Stimulated activated CD8-positive, alpha-beta memory T cell treated with anti-CD3 and anti-CD28 coated beads, Interleukin-2, amount 100 ng/mL, for 48 hours (primary cell): ENCODE measurements around the gene GLP2R.
"Not testable (repeated sequence)": the region's sequence is repeated elsewhere in the genome, so short reads cannot be mapped to it uniquely, and the experiment has no call there.

ENCODE experiments used
- DNase-seq, 2 donors: peaks; one replicate each; pipeline ENCODE4 v3.0.0-alpha.2; 2020; ENCODE audit warnings: low read depth in 2 of 2

Gene GLP2R, protein sequence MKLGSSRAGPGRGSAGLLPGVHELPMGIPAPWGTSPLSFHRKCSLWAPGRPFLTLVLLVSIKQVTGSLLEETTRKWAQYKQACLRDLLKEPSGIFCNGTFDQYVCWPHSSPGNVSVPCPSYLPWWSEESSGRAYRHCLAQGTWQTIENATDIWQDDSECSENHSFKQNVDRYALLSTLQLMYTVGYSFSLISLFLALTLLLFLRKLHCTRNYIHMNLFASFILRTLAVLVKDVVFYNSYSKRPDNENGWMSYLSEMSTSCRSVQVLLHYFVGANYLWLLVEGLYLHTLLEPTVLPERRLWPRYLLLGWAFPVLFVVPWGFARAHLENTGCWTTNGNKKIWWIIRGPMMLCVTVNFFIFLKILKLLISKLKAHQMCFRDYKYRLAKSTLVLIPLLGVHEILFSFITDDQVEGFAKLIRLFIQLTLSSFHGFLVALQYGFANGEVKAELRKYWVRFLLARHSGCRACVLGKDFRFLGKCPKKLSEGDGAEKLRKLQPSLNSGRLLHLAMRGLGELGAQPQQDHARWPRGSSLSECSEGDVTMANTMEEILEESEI

DNA sequence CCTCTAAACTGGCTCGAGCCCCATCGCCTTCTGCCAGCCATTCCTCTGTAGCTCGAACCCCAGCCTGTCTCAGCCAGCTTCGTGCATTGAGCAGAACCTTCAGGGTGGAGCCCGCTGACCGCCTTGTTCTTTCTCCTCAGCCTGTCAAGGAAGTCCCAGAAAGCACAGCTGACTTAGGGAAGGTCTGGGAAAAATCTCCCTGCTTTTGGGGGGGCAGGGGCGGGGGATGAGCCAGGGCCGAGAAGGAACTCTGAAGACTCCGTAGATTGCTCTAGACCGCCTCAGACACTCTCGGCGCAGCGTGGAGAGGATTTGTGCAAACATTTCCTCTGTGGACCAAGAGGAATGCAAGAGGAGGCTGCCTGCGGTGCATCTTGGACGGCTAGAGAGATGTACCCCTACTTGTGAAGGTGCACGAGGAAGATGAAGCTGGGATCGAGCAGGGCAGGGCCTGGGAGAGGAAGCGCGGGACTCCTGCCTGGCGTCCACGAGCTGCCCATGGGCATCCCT lies at the start of gene GLP2R:
GLP2R (plus strand) TSS at position 284 of the 510 bp plus-strand sequence; CDS start at position 424, 140 bp downstream.
- DNase-seq: no peak

DNA sequence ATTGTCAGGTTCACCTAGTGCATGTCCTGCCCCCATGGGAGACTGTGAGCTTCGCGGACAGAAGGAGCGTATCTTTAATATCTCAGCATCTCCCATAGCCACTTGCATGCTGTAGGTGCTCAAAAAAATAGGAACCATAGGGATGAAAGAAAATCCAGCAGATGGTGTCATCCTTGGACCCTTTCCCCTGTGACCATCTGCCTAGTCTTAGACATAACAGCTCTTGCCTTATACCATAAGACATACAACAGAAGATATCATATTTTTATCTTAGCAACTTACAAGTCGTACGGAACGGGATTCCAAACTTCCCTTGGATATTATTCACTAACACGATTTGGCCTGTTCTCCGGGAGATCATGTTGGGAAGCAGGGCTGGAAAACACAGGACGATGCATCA lies 48.8 kb upstream of the GLP2R start:
- DNase-seq: no peak

DNA sequence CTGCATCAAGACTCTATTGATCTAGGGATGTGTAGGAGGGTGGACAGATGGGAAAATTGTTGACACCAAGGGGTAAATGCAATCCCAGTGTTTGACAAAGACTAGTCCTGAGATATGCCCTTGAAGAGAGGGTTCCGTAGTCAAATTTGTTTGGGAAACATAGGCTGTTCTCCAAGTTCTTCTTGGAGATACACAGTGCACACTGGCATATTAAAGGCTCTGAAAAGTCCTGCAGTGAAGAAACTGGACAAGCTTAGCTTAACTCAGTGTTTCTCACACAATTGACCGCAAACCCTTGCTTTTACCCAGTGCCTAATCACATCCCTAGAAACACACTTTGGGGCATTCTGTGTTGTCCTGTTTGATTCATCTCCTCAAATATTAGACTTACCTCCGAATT lies 45.2 kb upstream of the GLP2R start:
- DNase-seq: no peak

DNA sequence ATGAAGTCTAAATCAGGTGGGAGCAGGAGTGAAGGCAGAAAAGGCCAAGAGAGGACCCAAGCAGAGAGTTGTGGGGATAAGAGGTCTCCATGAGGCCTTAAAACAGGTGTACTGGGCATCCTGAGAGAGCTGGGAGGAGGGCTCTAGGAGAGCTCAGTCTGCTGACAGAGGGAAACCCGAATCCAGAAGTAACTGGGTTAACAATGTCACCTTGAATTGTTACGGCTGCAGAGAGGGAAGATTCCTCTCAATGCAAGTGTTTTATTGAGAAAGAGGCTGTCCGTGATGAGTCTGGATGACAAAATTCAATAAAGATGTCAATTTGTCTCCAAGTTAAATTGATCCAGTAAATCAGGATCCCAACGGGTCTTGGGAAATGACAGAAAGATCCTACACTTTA lies 42.7 kb upstream of the GLP2R start:
- DNase-seq: no peak

DNA sequence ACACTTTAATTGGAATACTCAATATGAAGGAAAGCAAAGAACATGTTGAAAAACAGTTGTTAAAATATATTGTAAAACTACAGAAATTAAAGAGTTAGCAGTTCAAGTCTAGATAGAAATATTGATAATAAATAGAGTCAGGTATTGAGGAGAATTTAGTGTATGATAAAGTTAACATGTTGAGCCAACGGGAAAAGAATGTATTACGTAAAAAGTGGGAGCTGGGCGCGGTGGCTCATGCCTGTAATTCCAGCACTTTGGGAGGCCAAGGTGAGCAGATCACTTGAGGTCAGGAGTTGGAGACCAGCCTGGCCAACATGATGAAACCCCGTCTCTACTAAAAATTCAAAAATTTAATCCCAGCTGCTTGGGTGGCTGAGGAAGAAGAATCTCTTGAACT lies 42.3 kb upstream of the GLP2R start:
- not testable (repeated sequence) for DNase-seq

DNA sequence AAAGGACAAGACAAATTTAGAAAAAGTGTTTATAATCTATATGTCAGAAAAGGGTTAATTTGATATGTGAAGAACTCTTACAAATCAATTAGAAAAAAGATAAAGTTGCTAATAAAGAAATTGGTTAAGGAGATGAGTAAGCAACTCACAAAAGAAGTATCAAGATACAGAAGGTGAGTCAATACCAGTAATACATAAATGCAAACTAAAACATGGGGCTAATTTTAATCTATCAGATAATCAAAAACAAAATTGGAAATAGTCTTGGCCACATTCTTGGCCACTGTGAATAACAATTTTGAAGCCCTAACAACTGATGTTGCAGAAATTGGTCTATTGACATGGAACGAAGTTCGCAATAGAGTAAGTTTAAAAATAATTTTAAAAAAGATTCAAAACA lies 41.2 kb upstream of the GLP2R start:
- no peak for DNase-seq

DNA sequence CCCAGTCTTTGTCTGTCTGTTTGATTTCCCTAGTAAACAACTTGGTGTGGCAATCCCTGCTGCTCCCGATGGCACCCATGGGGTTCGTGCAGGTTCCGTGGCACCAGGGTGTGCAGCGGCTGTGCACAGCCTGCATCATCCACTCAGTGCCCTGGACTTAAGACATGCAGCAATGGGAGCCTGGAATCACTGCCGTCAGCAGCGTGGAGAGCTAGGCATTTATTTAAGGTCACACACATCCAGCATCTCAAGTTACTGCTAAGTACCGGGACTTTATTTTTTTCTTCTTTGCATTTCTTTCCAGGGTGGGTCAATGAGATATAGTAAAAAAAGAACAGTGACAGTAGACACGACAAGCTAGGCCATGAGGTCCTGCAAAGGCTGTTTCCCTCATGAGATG lies 37.1 kb upstream of the GLP2R start:
- no peak for DNase-seq

DNA sequence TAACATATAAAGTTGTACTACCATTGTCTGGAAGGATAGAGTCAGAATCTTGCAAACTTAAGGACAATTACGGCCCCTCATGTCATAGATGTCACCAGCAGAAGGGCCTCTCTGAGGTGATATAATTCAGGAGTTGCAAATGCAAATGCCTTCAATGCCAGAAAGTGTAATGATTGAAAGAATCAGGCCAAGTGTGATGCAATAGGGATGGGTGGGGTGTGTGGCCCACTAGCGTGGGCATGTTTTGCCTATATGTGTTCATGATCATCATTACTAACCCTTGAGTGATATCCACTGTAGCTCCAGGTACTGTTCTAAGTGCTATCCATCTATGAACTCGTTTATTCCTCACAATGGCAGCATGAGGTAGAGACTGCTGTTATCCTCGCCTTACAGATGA lies 35.4 kb upstream of the GLP2R start:
- no peak for DNase-seq

DNA sequence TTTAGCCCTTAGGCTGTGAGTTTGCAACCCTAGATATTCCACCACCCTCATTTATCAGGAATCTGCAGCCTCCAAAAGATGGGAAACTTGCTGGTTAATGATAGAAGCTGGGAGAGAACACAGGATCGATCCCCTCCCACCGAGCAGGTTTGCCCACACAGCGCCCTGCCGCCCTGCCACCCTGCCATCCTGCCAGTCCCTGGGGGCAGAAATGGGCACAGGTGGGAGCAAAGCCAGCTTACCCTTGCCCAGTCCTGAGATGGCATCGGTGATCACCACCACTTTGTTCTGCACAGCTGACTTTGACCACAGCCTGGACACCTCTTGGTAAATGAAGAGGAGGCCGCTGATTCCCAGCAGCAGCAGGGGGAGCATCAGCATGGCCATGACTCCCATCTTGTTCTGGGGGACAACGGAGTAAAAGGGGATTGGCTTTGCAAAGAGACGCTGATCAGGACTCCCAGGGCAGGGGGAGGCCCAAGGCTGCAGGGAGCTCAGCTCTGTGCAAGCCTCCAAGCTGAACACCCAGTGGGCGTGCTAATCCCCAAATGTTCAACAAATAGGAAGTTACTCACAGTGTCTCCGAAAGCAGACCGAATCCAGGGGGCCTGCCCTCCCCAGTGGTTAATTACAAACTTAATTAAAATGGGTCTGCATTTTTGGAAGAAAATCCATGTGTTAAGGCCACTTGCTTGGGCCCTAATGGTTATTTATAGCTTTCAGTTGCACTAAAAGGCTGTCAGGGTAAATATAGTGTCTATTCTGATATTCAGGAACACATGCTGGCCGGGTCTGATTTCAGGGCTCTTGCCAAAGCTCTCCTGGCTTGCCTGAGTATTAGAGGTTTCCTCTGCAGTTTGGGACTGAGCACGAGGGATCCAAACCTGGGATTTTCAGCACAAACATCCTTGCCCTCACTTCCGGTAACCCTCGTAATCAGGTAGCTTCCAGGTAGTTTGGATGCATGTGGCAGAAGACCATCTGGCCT lies 34.5 kb upstream of the GLP2R start, which contains the start of gene DHRS7C:
DHRS7C (minus strand) TSS at position 704 of the 988 bp plus-strand sequence; CDS start at position 396, 308 bp downstream.
- DNase-seq: no peak

DNA sequence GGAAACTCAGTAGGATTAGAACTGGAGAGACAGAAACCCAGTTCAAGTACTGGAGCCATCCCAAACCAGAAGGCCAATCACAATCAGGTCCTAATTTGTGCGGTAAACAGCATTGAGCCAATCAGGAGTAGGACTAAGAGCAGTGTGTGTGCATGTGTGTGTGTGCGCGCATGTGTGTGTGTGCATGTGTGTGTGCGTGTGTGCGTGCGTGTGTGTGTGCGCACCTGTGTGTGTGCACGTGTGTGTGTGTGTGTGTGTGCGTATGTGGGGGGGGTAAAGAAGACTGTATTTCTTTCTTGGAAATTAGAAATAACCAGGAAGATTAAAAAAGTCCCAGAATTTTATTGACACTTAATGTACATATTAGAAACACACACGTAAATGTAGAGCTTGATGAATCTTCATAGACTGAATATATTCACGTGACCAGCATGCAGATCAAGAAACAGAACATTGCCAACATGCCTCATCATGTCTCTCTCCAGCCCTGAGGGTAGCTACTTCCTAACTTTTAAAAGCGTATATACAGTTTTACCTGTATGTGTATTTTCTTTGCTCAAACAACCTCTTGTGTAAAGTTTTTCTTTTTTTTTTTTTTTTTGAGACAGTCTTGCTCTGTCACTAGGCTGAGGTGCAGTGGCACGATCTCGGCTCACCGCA lies 33.4 kb upstream of the GLP2R start:
- DNase-seq: no peak

DNA sequence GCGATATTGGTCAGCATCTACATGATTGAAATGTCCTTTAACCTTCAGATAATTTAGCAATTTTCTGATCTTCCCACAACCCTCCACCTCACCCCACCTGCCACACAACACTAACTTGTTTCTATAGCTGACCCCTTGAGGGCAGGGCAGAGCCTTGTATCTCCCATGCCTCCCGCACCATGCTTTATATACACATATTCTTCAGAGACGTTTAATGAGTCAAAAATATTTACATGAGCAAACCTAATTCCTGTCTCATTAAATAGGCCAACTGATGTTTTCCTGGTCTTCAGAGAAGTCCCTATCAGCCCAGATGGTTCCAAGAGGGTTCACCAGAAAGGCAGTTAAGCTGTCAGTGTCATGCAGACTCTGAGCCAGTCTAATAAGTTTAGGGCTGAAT lies 27.7 kb upstream of the GLP2R start:
- no peak for DNase-seq

DNA sequence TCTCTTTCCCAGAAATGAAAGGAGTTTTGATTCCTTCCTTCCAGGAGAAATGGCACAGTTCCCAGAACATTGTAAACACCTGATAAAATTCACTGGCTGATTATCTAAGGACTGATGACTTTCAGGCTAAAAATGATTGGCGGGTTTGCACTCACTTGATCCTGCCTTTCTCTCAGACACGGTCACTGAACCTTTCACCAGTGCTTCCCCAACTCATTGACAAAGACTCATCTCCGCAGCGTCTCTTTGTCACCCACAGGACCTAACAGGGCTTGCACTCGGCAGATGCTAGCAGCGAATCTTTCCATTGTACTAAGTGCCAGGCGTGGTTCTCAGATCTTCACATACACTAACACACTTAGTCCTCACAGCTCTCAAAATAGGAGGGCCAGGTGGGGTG lies 27.0 kb upstream of the GLP2R start:
- no peak for DNase-seq

DNA sequence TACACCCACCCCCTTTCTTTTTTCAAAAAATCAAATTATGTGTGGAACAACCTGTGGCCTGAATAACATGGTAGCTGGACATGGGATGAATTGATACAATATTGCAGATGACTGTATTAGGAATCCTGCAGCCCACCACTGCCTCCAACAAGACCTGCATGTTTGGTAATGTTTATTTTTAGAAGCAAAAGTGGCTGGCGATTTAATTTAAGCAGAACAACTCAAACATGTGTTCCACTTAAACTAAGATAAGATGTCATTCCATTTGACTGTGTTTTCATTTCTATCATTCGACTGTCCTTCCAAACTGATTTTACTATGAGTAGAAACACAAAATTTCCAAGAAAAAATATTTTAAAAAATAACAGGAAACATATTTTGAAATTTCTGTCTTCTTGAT lies 24.2 kb upstream of the GLP2R start:
- no peak for DNase-seq

DNA sequence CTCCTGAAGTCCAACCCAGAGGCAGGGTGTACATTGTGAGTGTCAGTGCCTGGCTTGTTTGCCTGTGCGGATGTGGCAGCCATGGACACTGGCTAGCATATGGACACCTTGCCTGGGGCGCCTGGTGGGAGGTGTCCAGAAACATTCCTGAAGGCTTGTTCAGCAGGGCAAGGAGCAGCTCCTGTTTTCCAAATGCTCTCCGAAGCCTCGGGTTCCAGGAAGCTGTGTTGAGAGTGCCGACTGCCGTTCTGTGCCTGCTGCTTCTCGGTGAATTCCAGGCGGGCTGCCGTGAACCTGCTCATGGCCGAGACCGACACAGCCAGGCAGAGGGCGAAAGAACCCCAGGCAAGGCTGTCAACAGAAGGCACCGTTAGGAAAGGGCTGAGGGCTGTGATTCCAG lies 23.4 kb upstream of the GLP2R start:
- DNase-seq: no peak

DNA sequence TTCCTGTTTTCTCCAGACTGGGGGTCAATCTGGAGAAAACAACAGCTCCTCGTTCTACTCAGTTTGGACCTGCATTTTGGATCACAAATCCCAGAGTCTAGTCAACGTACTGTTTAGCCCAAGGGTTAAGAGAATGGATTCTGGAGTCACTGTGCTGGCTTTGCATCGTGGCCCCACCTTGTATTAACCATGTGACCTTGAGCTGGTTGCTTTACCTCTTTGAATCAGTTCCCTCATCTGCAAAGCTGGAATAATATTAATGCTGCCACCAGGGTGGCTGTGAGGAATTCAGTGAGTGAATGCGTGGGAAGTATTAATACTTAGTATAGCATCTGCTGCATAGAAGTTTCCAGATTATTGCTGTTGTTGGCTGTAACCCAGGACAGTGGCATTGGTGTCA lies 23.0 kb upstream of the GLP2R start:
- no peak for DNase-seq

DNA sequence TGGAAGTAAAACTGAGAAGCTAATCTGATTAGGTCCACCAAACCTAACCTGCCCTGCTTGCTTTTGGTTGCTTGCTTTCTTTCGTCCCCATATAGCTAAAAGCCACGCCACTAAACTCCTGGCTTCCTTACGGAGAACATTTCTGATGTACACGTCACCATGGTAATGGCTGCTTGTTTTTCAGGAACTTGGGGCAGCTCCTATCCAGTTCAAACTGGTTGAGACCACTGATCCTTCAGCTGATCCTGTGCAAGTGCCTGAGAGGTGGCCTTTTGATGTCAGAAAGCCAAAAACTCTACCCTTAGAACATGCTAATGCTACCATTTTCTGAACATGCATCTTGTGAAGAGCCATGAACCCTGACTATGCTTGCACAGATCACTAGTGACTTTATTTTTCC lies 20.0 kb upstream of the GLP2R start:
- DNase-seq: no peak

DNA sequence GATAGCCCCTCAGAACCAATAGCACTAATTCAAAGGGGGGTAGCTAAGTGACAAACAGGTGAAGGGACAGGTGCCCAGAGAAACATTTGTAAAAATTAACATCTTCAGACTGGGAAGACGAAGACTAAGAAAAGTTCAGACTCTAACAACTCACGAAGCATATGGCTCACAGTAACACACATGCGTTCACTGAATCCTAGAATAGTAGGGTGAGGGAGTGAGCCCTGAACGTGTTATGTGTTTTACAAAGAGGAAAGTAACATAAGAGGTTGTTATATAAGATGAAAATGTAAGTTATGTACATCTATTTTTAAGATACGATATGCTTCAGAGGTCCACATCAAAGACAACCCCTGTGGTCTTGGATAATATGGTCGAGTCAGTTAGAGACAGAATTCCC lies 19.0 kb upstream of the GLP2R start:
- no peak for DNase-seq

DNA sequence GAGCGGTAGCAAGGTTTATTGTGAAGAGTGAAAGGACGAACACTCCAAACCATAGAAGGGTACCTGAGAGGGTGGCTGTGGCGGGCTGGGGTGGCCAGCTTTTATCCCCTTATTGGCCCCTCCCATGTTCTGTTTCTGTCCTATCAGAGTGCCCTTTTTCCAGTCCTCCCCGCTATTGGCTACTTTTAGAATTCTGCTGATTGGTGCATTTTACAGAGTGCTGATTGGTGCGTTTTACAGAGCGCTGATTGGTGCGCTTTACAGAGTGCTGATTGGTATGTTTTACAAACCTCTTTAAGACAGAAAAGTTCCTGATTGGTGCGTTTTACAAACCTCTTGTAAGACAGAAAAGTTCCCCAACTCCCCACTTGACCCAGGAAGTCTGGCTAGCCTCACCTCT lies 16.3 kb upstream of the GLP2R start:
- DNase-seq: no peak

DNA sequence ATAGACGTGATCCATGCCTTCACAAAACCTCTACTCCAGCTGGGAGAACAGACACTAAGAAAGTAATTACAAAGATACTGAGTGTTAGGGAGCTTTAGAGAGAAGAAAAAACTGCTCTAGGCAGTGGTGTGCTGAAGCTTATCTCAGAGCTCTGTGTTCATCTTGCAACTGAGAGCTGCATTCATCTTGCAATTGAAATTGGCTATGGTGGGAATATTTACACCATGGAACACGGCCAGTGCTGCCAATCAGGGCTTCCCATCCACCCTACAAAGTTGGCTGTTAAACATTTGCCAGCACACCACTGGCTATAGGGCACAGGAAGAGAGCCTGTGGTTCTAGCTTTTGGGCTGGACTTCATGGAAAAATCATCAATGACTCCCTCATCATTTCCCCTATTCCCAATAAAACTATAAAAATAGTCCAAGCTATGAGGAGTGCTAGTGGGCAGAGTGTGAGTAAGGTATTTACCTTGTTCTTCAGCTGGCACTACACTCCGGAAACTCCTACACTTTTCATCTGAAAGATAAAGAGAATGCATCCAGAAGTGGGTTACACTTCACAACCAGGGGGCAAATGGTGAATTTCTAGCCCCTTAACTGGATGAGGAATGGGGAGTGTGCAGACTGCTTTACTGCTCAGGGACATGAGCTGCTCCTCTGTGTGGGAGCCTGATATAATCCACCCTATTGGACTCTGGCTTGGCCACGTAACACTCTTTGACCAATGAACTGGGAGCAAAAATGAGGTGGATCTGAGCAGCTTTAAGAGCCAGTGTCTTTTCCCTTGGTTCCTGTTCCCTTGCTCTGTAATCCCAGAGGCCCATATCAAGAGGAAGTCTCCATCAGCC lies 15.4 kb upstream of the GLP2R start:
- no peak for DNase-seq

DNA sequence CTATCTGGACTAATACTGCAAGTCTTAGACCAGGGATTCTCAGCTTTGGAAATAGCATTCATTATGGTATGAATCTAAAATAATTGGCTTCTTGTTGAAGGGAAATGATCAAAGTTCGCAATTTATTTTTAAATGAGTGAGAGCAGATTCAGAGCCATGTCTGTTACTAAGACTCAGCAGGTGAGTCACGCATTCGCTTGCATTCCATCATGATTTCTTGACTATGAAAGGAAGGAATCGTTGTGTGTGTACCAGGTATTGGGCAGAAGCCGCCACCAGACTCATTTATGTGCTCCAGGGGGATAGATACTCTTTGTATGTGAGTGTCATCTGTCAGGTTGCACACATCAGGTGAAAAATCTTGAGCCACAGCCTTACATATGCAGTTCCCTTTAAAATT lies 14.6 kb upstream of the GLP2R start:
- no peak for DNase-seq

DNA sequence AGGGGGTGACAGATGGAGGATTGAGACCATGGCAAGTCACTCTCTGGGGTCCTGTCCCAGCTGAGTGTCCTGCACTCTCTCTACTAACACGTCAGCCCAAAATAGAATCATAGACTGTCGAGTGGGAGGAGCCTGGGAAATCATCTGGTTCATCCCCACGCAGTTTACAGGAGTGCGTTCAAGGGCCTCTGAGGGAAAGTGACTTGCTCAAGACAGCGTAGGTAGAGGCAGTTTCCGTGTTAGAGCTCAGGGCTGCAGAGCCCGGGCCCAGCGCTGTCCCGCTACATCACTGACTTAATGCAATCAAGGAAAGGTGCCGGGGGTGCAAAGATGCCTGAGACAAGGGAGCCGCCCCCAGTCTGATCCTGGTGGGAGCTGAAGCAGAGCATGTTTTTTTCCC lies 14.2 kb upstream of the GLP2R start:
- DNase-seq: no peak
